HepG2 (cell line): ENCODE measurements around the gene M1AP.

Experiments used
- CTCF ChIP-seq: sonication (generic); formaldehyde crosslinking; IDR thresholded peaks from 2 replicates; pipeline ENCODE4 v1.5.0; 2020; ENCODE audit warnings: mild to moderate bottlenecking, missing genetic modification reagents, moderate library complexity
- EZH2 ChIP-seq: conservative IDR thresholded peaks from 2 replicates; pipeline ENCODE4 v1.6.1; 2012; ENCODE audit warnings: mild to moderate bottlenecking, low read depth, low read length, moderate library complexity
- KDM4B ChIP-seq: sonication (generic); formaldehyde crosslinking; IDR thresholded peaks from 2 replicates; pipeline ENCODE4 v1.4.0; 2020; ENCODE audit warnings: missing genetic modification reagents
- MTA1 ChIP-seq: sonication (generic); formaldehyde crosslinking; IDR thresholded peaks from 2 replicates; pipeline ENCODE4 v1.4.0; 2020; ENCODE audit warnings: missing genetic modification reagents, mild to moderate bottlenecking, borderline replicate concordance
- SMAD9 ChIP-seq: sonication (generic); formaldehyde crosslinking; IDR thresholded peaks from 2 replicates; pipeline ENCODE4 v1.5.1; 2020; ENCODE audit warnings: mild to moderate bottlenecking, missing genetic modification reagents
- ZC3H13 ChIP-seq: sonication (generic); formaldehyde crosslinking; IDR thresholded peaks from 2 replicates; pipeline ENCODE4 v1.8.1; 2023; ENCODE audit warnings: mild to moderate bottlenecking, missing genetic modification reagents, moderate library complexity
- ZNF792 ChIP-seq: IDR thresholded peaks from 2 replicates; pipeline ENCODE4 v1.6.1; 2016

GRCh38 chr2:74538881-74539339, 109.2 kb downstream of the M1AP start:
- TF ChIP-seq CTCF (no peak), ZNF792 (CRISPR knock-in tag) (no peak), KDM4B (no peak), MTA1 (CRISPR knock-in tag) (no peak), ZC3H13 (no peak), SMAD9 (CRISPR knock-in tag) (no peak), EZH2 (no peak)
